ENCODE results near the gene GZF1. TPM values are rescaled to one million over a fixed set of nuclear protein-coding genes. Genes with fewer than 3 reads are reported as not detected.

GZF1 gene
- total RNA-seq, result 9.6 and 13.2 TPM in 2 replicates

DNA sequence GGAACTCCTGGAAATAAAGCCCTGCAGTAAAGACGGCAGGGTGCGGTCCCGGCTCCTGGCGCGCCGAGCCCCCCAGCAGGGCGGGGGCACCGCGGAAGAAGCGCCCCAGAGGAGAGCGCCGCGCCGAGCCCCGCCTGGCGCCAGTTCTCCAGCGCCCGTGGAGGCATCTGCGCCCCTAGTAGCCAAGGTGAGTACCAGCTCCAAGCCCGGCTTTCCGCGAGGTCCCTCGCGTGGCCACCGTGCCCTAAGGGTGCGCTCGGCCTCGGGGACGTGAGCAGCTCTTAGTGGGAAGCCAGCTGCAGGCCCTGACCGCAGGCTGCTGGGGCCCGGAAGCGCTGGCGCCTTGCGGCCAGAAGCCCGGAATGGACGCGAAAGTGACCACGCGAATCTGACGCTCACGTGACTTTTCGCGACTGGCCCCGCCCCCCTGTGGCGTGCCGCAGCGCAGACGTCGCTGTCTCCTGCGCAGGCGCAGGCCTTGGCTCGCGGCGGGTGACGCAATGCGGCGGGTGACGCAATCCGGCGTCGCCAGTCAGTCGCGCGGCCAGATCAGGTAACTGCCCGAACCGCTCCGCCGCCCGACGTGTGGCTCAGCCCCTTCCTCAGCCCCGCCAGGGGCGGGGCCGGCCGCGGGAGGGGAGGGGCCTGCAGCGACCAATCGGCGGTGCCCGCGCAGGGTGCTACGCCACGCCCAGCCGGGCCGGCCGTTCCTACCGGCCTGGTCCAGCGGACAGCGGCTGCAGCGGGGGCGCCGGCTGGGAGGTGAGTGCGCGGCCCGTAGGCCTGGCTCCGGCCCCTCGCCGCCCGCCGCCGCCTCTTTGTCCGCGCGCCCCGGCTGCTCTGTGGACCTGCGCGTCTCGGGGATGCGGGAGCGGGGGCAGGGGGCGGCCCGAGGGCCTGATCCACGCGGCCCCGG lies at the start of gene GZF1:
Gene GZF1 (plus strand): TSS at position 707 of the 916 bp plus-strand sequence. CDS start 2,202 bp downstream, outside the sequence.
- DNase-seq (ENCODE audit: low spot score), result peak; percentile 98
- Mint-ChIP-seq H3K27ac (peak within 1 kb of the TSS; percentile 92), H3K4me3 (ENCODE audit: low read depth) (peak within 1 kb of the TSS; percentile 95), H3K27me3 (ENCODE audit: low read depth) (no peaks in the 10 kb centered on the region), H3K36me3 (ENCODE audit: low read depth) (peaks cover 30% of the 10 kb centered on the region), H3K4me1 (ENCODE audit: low read depth) (peaks cover 50% of the 10 kb centered on the region), H3K9me3 (no peaks in the 10 kb centered on the region)
- intact Hi-C loops (cut with micrococcal nuclease), result loop anchor here (1.0 kb wide), 2 partner anchors 38 to 60 kb away; partner anchors contain the start of gene NAPB

DNA sequence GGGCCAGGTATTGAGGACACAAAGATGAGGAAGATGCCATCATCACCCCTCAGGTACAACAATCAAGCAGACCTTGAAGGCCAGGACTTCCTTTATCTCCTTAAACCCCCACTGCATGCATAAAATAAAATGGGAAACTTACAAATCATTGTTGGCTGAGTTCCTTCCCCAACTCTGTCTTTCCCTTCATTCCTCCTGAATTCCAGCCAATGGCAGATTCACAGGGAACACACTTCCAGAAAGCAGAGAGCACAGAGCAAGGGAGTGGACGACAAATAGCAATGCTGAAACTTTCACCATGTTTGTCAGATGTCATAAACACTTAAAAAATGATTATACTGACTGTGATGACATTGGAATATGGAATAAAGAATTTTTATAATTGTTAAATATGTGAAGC lies 48.7 kb upstream of the GZF1 start:
- H3K9me3 Mint-ChIP-seq, result no peaks in the 10 kb centered on the region
- no peaks in the 10 kb centered on the region for H3K4me1 Mint-ChIP-seq (ENCODE audit: low read depth)
- H3K36me3 Mint-ChIP-seq (ENCODE audit: low read depth), result no peaks in the 10 kb centered on the region
- intact Hi-C loops (cut with micrococcal nuclease), result no loop called here
- H3K4me3 Mint-ChIP-seq (ENCODE audit: low read depth), result no peak overlapping the region
- no peaks in the 10 kb centered on the region for H3K27me3 Mint-ChIP-seq (ENCODE audit: low read depth)
- DNase-seq (ENCODE audit: low spot score), result no peak
- no peak overlapping the region for H3K27ac Mint-ChIP-seq

DNA sequence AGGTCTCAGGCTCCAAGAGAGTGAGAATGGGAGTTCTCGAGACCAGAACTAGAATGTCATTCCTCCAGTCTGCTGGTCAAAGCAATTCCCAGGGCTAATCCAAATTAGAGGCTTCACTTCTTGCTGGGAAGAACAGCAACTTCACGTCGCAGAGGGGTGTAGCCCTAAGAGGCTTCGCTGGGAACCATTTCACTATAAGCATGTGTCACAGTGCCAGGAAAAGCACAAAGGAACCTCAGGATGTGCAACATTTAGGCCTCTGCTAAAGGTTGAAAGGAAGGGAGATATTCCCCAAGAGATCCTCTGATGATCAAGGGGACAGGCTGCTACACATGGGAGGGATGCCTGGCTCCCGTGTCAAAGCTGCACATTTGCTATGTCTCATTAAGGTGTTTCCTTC lies 47.3 kb upstream of the GZF1 start:
- no peak for DNase-seq (ENCODE audit: low spot score)
- no peak overlapping the region for H3K4me3 Mint-ChIP-seq (ENCODE audit: low read depth)
- no peak overlapping the region for H3K27ac Mint-ChIP-seq
- no peaks in the 10 kb centered on the region for H3K9me3 Mint-ChIP-seq
- H3K4me1 Mint-ChIP-seq (ENCODE audit: low read depth), result no peaks in the 10 kb centered on the region
- intact Hi-C loops (cut with micrococcal nuclease), result no loop called here
- no peaks in the 10 kb centered on the region for H3K36me3 Mint-ChIP-seq (ENCODE audit: low read depth)
- H3K27me3 Mint-ChIP-seq (ENCODE audit: low read depth), result no peaks in the 10 kb centered on the region

DNA sequence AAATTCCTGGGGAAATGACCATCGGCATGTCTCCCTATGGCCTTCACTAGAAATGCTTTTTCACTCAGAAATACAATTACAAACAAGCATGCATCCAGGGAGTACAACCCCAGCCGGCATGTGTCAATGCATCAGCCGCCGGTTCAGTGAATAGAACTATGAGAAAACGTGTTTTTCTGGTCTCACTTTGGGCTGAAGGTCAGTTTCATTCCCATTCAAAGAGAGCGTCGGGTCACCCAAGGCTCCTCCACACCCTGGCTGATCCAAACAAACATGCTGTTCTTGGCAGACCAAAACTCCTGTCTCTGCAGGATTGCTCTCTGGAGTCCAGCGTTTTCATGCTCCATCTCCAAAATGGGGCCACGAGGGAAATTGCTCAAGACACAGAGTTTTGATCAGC lies 46.9 kb upstream of the GZF1 start:
- no peaks in the 10 kb centered on the region for H3K27me3 Mint-ChIP-seq (ENCODE audit: low read depth)
- H3K4me3 Mint-ChIP-seq (ENCODE audit: low read depth), result no peak overlapping the region
- no peaks in the 10 kb centered on the region for H3K4me1 Mint-ChIP-seq (ENCODE audit: low read depth)
- no peak overlapping the region for H3K27ac Mint-ChIP-seq
- no peak for DNase-seq (ENCODE audit: low spot score)
- no peaks in the 10 kb centered on the region for H3K9me3 Mint-ChIP-seq
- intact Hi-C loops (cut with micrococcal nuclease), result no loop called here
- no peaks in the 10 kb centered on the region for H3K36me3 Mint-ChIP-seq (ENCODE audit: low read depth)

DNA sequence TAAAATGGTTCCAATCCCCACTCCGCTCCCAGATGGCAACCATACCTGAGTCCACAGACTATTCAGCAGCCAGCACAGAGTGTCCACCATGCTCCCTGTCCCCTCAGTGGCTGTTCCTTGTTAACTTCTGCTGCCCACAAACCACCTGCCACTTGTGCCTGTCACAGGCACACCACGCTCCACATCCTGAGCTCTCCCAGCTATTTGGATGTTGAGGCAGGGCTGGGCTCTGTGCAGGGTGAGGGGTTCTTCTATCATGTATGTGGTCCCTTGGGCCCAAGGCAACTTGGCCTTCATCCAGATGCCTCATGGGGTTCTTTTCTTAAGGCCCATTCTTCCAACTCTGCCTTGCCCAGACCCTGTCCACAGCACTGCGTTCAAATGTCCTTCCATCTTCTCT lies 45.4 kb upstream of the GZF1 start:
- Mint-ChIP-seq H3K27me3 (ENCODE audit: low read depth) (no peaks in the 10 kb centered on the region), H3K4me1 (ENCODE audit: low read depth) (no peaks in the 10 kb centered on the region), H3K27ac (no peak overlapping the region), H3K4me3 (ENCODE audit: low read depth) (no peak overlapping the region), H3K9me3 (no peaks in the 10 kb centered on the region), H3K36me3 (ENCODE audit: low read depth) (no peaks in the 10 kb centered on the region)
- intact Hi-C loops (cut with micrococcal nuclease), result no loop called here
- DNase-seq (ENCODE audit: low spot score), result no peak

DNA sequence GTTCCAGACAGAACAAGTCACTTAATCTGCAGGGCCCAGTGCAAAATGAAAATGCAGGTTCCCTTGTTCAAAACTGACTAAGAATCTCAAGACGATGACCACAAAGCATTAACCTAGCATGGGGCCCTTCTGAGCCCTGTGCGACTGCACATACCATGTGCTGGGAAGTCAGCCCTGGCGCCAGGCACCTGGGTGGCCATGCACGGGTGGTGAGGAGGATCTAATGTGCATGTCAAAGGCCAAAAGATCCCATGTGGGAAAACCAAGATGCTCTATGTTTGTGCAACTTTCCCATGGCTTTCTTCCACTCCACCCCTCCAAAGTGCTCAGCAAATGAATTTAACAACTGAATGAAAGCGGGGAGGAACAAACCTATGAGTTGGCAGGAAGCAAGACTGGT lies 44.9 kb upstream of the GZF1 start:
- no peaks in the 10 kb centered on the region for H3K27me3 Mint-ChIP-seq (ENCODE audit: low read depth)
- no peaks in the 10 kb centered on the region for H3K4me1 Mint-ChIP-seq (ENCODE audit: low read depth)
- H3K27ac Mint-ChIP-seq, result no peak overlapping the region
- no peak for DNase-seq (ENCODE audit: low spot score)
- H3K4me3 Mint-ChIP-seq (ENCODE audit: low read depth), result no peak overlapping the region
- intact Hi-C loops (cut with micrococcal nuclease), result no loop called here
- no peaks in the 10 kb centered on the region for H3K9me3 Mint-ChIP-seq
- H3K36me3 Mint-ChIP-seq (ENCODE audit: low read depth), result no peaks in the 10 kb centered on the region

DNA sequence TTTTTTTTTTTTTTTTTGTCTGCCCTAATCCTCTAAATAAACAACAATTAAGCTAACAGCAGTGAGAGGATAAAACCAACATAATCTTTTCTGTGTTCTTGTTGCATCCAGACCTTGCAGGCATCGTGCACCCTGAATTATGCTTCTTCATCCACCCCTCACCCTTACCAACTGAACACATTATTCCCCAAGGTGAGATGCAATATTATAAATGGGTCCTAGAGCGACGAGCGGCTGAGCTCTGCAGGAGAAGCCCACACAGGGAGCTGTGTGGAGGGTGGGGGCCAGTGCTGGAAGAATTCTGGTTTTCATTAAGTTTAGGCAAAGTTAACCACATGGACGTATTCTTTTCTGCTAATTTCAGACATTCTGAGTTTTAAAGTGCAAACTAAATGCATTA lies 43.6 kb upstream of the GZF1 start:
- no peak for DNase-seq (ENCODE audit: low spot score)
- Mint-ChIP-seq H3K27ac (no peak overlapping the region), H3K9me3 (no peaks in the 10 kb centered on the region), H3K27me3 (ENCODE audit: low read depth) (no peaks in the 10 kb centered on the region), H3K4me1 (ENCODE audit: low read depth) (no peaks in the 10 kb centered on the region), H3K4me3 (ENCODE audit: low read depth) (no peak overlapping the region), H3K36me3 (ENCODE audit: low read depth) (no peaks in the 10 kb centered on the region)
- intact Hi-C loops (cut with micrococcal nuclease), result no loop called here

DNA sequence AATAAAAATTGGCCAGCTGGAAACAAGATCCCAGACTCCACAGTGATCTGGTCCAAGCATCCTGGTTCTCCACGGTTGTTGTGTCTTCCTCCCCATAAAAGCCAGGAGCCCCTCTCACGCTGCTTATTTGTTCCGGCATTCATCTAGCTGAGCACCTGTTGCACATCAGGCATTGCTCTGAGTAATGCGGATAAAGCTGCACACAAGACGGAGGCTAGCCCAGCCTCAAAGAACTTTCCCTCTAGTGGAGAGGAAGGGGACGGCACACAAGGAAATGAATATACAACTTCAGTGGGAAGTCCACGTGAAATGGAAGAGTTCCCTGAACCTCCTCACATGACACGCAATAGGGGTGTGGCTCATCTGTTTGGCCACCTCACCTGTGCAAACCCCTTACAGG lies 41.7 kb upstream of the GZF1 start:
- H3K27ac Mint-ChIP-seq, result no peak overlapping the region
- no peaks in the 10 kb centered on the region for H3K4me1 Mint-ChIP-seq (ENCODE audit: low read depth)

DNA sequence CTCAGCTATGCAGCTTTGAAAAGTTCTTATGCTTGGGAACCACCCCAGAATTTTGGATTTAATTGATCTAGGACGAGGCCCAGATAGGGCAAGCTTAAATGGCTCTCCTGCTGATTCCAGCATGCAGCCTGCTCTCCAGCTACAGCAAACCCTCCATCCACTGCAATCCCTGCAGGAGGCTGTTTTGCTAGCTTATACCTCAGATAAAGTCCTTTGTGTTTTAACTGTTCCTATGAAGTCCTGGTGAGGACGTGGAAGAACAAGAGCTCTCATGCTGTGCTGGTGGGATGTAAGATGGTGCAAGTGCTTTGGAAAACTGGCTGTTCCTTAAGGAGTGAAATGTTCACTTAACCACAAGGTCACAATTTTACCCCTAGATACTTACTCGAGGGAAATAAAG lies 36.9 kb upstream of the GZF1 start:
- Mint-ChIP-seq H3K9me3 (no peaks in the 10 kb centered on the region), H3K27me3 (ENCODE audit: low read depth) (no peaks in the 10 kb centered on the region), H3K36me3 (ENCODE audit: low read depth) (no peaks in the 10 kb centered on the region), H3K27ac (no peak overlapping the region), H3K4me3 (ENCODE audit: low read depth) (no peak overlapping the region), H3K4me1 (ENCODE audit: low read depth) (no peaks in the 10 kb centered on the region)
- no peak for DNase-seq (ENCODE audit: low spot score)
- intact Hi-C loops (cut with micrococcal nuclease), result no loop called here

More for the DNA sequence above, 41.7 kb upstream of the GZF1 start:
- no peaks in the 10 kb centered on the region for H3K9me3 Mint-ChIP-seq
- no peaks in the 10 kb centered on the region for H3K27me3 Mint-ChIP-seq (ENCODE audit: low read depth)
- no peak for DNase-seq (ENCODE audit: low spot score)
- intact Hi-C loops (cut with micrococcal nuclease), result no loop called here
- no peaks in the 10 kb centered on the region for H3K36me3 Mint-ChIP-seq (ENCODE audit: low read depth)
- no peak overlapping the region for H3K4me3 Mint-ChIP-seq (ENCODE audit: low read depth)

DNA sequence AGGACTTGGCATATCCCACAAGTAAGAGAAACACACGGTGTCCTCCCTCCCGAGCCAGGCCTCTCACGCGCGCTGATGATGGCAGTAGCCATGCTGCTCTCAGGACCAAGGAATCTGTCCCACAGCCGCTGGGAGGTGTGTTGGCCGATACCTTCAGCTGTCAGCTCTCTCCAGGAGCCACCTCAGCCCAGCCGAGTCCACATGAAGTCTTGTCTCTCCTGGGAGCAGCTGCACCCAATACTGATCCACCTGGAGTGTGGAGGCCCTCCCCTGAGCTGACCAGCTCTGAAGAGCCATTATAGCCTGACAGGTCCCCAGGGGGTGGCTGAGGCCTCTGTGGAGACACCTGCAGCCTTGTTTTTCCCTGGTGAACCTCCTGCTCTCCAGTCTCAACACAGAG lies 35.2 kb upstream of the GZF1 start:
- H3K9me3 Mint-ChIP-seq, result no peaks in the 10 kb centered on the region
- H3K4me3 Mint-ChIP-seq (ENCODE audit: low read depth), result no peak overlapping the region
- DNase-seq (ENCODE audit: low spot score), result no peak
- H3K27ac Mint-ChIP-seq, result no peak overlapping the region
- no peaks in the 10 kb centered on the region for H3K36me3 Mint-ChIP-seq (ENCODE audit: low read depth)
- intact Hi-C loops (cut with micrococcal nuclease), result no loop called here
- H3K27me3 Mint-ChIP-seq (ENCODE audit: low read depth), result no peaks in the 10 kb centered on the region
- H3K4me1 Mint-ChIP-seq (ENCODE audit: low read depth), result no peaks in the 10 kb centered on the region

DNA sequence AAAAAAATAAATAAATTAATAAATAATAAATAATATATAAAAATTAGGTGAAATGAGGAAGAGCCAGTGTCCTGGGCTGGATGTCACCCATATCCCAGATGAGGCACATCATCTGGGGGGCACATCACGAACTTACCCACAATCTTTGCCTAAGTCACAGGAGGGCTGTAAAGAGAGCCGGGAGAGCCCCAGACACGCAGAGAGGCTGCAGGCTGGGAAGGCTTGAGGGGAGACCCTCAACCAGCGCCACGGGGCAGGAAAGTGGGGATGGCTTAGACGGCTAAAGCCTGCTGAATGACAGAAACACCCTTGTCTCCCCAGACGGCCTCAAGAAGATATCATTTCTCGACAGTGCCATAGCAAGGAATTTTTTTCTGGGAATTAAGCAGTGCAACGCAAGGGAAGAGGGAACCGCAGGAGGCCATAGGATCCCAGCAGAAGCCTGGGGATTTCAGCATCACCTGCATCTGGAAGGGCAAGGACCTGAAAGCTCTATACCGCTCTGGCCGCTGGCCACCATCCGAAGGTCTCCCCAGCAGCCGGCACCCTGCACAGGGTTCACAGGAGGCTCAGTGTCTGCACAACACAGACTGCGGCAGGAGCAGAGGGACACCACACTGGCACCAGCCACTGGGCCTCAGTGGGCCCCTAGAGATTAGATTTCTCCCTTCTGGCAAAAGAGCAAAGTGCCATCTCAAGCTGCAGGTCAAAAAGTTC lies 34.2 kb upstream of the GZF1 start:
- Mint-ChIP-seq H3K27ac (no peak overlapping the region), H3K36me3 (ENCODE audit: low read depth) (no peaks in the 10 kb centered on the region), H3K4me3 (ENCODE audit: low read depth) (no peak overlapping the region), H3K4me1 (ENCODE audit: low read depth) (no peaks in the 10 kb centered on the region), H3K27me3 (ENCODE audit: low read depth) (no peaks in the 10 kb centered on the region), H3K9me3 (no peaks in the 10 kb centered on the region)
- intact Hi-C loops (cut with micrococcal nuclease), result no loop called here
- no peak for DNase-seq (ENCODE audit: low spot score)

DNA sequence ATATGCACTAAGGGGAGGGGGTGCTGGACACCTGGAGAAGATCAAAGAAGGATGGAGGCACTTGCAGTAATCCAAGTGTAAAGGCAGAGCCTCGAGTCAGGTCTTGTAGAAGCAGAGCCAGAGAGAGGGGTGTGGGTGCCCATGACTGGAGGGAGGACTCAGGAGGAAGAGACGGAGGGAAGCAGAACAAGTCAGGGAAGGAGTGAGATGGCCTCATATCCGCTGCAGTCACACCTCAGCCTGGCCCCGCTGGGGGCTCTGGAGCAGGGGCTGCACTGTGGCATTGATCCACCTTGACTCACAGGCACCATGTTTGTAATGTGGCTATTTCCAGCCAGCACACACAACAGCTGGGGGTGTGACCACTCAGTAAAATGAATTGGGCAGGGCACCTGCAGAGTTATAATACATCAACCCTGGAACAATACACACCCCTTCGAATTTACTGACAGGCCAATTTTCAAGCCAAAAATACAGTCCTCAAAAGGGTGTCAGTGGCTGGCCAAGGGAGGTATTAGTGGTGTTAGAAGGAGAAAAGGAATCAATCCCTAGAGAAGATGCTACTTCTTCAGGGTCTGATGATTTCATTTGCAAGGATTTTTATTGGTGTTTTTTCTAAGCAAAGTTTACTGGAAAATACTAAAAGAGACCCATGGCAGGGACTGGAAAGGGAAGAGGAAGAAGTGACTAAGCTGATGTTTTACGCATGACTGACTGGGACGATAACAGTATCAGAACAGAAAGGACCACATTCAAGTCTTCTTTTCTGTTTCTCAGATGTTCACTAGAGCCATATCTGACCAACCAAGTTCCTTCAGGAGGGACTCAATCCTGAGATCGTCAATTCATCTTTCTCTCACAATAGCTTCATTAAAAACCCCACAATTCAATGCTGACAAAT lies 30.3 kb upstream of the GZF1 start:
- Mint-ChIP-seq H3K27me3 (ENCODE audit: low read depth) (no peaks in the 10 kb centered on the region), H3K4me3 (ENCODE audit: low read depth) (no peak overlapping the region), H3K9me3 (no peaks in the 10 kb centered on the region), H3K27ac (no peak overlapping the region), H3K4me1 (ENCODE audit: low read depth) (peaks cover 11% of the 10 kb centered on the region), H3K36me3 (ENCODE audit: low read depth) (no peaks in the 10 kb centered on the region)
- DNase-seq (ENCODE audit: low spot score), result no peak
- intact Hi-C loops (cut with micrococcal nuclease), result no loop called here
